WTC11 (cell line): ENCODE measurements around the gene MYO7B.

Experiments
- CTCF ChIP-seq: fragments of 200-600 bp; IDR thresholded peaks from 2 replicates; pipeline ENCODE4 v1.8.0; 2022; ENCODE audit warnings: antibody characterized with exemption
- ESRRA ChIP-seq: sonication (generic); formaldehyde crosslinking; IDR thresholded peaks from 2 replicates; pipeline ENCODE4 v1.8.1; 2022; ENCODE audit warnings: mild to moderate bottlenecking, missing genetic modification reagents, borderline replicate concordance
- NFYB ChIP-seq: sonication (generic); formaldehyde crosslinking; conservative IDR thresholded peaks from 2 replicates; pipeline ENCODE4 v1.8.0; 2022; ENCODE audit warnings: low read depth, missing genetic modification reagents
- NR2C2 ChIP-seq: sonication (generic); formaldehyde crosslinking; IDR thresholded peaks from 2 replicates; pipeline ENCODE4 v1.8.0; 2022; ENCODE audit warnings: mild to moderate bottlenecking, missing genetic modification reagents
- TP53 ChIP-seq: sonication (generic); formaldehyde crosslinking; IDR thresholded peaks from 2 replicates; pipeline ENCODE4 v1.8.1; 2023; ENCODE audit warnings: mild to moderate bottlenecking, missing genetic modification reagents
- ZBTB43 ChIP-seq: sonication (generic); formaldehyde crosslinking; IDR thresholded peaks from 2 replicates; pipeline ENCODE4 v1.8.1; 2023; ENCODE audit warnings: mild to moderate bottlenecking, missing genetic modification reagents
- ZNF232 ChIP-seq: sonication (generic); formaldehyde crosslinking; IDR thresholded peaks from 2 replicates; pipeline ENCODE4 v1.8.0; 2022; ENCODE audit warnings: mild to moderate bottlenecking, missing genetic modification reagents

GRCh38 chr2:127662937-127663565 is 127.6 kb downstream of the MYO7B start:
- TF ChIP-seq ESRRA (CRISPR knock-in tag) (no peak), ZBTB43 (no peak), ZNF232 (no peak), CTCF (no peak), TP53 (no peak), NFYB (no peak), NR2C2 (CRISPR knock-in tag) (no peak)
